Measurements from ENCODE around the gene KMT2E.
"Not testable (repeated sequence)": the region's sequence is repeated elsewhere in the genome, so short reads cannot be mapped to it uniquely, and the experiment has no call there.

Gene KMT2E

GRCh38 chr7:105027176-105027853, 13.3 kb downstream of the KMT2E start:
- DNase-seq (ENCODE audit: low read depth) = no peak

GRCh38 chr7:105028004-105028403, 14.0 kb downstream of the KMT2E start:
- no peak for DNase-seq (ENCODE audit: low read depth)

- not testable (repeated sequence) for DNase-seq (ENCODE audit: low read depth)
Observed at GRCh38 chr7:105028941-105029340, 14.9 kb downstream of the KMT2E start.

- no peak for DNase-seq (ENCODE audit: low read depth)
Observed at GRCh38 chr7:105030447-105030846, 16.4 kb downstream of the KMT2E start.

GRCh38 chr7:105032553-105033214, 18.7 kb downstream of the KMT2E start:
- DNase-seq (ENCODE audit: low read depth) = no peak

- DNase-seq (ENCODE audit: low read depth) = no peak
Observed at GRCh38 chr7:105035349-105035748, 21.3 kb downstream of the KMT2E start.

GRCh38 chr7:105036217-105037168, 22.5 kb downstream of the KMT2E start:
- no peak for DNase-seq (ENCODE audit: low read depth)

GRCh38 chr7:105037319-105037718, 23.3 kb downstream of the KMT2E start:
- no peak for DNase-seq (ENCODE audit: low read depth)

GRCh38 chr7:105044449-105045070, 30.6 kb downstream of the KMT2E start:
- DNase-seq (ENCODE audit: low read depth) = no peak

- DNase-seq (ENCODE audit: low read depth) = no peak
Observed at GRCh38 chr7:105046414-105046813, 32.4 kb downstream of the KMT2E start.

- DNase-seq (ENCODE audit: low read depth) = no peak
Observed at GRCh38 chr7:105047932-105048331, 33.9 kb downstream of the KMT2E start.

- DNase-seq (ENCODE audit: low read depth) = no peak
Observed at GRCh38 chr7:105050493-105050892, 36.5 kb downstream of the KMT2E start.

GRCh38 chr7:105050899-105051298, 36.9 kb downstream of the KMT2E start:
- DNase-seq (ENCODE audit: low read depth) = not testable (repeated sequence)

GRCh38 chr7:105055084-105055483, 41.1 kb downstream of the KMT2E start:
- DNase-seq (ENCODE audit: low read depth) = no peak

- no peak for DNase-seq (ENCODE audit: low read depth)
Observed at GRCh38 chr7:105055621-105056020, 41.6 kb downstream of the KMT2E start.

- no peak for DNase-seq (ENCODE audit: low read depth)
Observed at GRCh38 chr7:105057472-105057871, 43.5 kb downstream of the KMT2E start.

- DNase-seq (ENCODE audit: low read depth) = no peak
Observed at GRCh38 chr7:105060437-105060836, 46.4 kb downstream of the KMT2E start.

GRCh38 chr7:105060923-105061322, 46.9 kb downstream of the KMT2E start:
- DNase-seq (ENCODE audit: low read depth) = no peak

- no peak for DNase-seq (ENCODE audit: low read depth)
Observed at GRCh38 chr7:105065104-105065503, 51.1 kb downstream of the KMT2E start.

GRCh38 chr7:105067691-105068090, 53.7 kb downstream of the KMT2E start:
- DNase-seq (ENCODE audit: low read depth) = no peak

- DNase-seq (ENCODE audit: low read depth) = no peak
Observed at GRCh38 chr7:105068886-105069285, 54.9 kb downstream of the KMT2E start.

- no peak for DNase-seq (ENCODE audit: low read depth)
Observed at GRCh38 chr7:105073143-105073542, 59.1 kb downstream of the KMT2E start.

All from activated T-cell treated with anti-CD3 and anti-CD28 coated beads for 24 hours (primary cell).